HG03175 (cell line): ENCODE results near the gene FGR.
"Not testable (repeated sequence)": the region's sequence is repeated elsewhere in the genome, so short reads cannot be mapped to it uniquely, and the experiment has no call there.

Source experiments
- ATAC-seq: cut with Tn5 transposase; IDR thresholded peaks from one replicate; pipeline ENCODE4 v1.9.1; 2021; ENCODE audit warnings: mild to moderate bottlenecking, moderate library complexity; ENCODE audit not compliant: unreplicated experiment

FGR gene

GRCh38 chr1:27635396-27636142 is 584 bp upstream of the FGR start:
- ATAC-seq = no peak

GRCh38 chr1:27634177-27634984 is 604 bp downstream of the FGR start:
- no peak for ATAC-seq

- no peak for ATAC-seq
These were observed 1.3 kb downstream of the FGR start for GRCh38 chr1:27633640-27634176.

- no peak for ATAC-seq
These were observed 1.7 kb downstream of the FGR start for GRCh38 chr1:27633298-27633610.

- ATAC-seq = peak; percentile 36
These were observed 2.3 kb downstream of the FGR start for GRCh38 chr1:27632387-27633297.

GRCh38 chr1:27630859-27631491 is 4.0 kb downstream of the FGR start:
- no peak for ATAC-seq

- ATAC-seq = no peak
These were observed 6.3 kb downstream of the FGR start for GRCh38 chr1:27628712-27629111.

- ATAC-seq = not testable (repeated sequence)
These were observed 7.3 kb downstream of the FGR start for GRCh38 chr1:27627733-27628132.

- no peak for ATAC-seq
These were observed 7.9 kb downstream of the FGR start for GRCh38 chr1:27627061-27627460.

GRCh38 chr1:27626031-27626935 is 8.7 kb downstream of the FGR start:
- ATAC-seq = no peak

- ATAC-seq = peak; percentile 38
These were observed 10.4 kb downstream of the FGR start for GRCh38 chr1:27624467-27625178.

- no peak for ATAC-seq
These were observed 11.4 kb downstream of the FGR start for GRCh38 chr1:27623327-27624212.

- ATAC-seq = no peak
These were observed 12.2 kb downstream of the FGR start for GRCh38 chr1:27622828-27623227.

GRCh38 chr1:27621051-27621920 is 13.7 kb downstream of the FGR start:
- no peak for ATAC-seq

GRCh38 chr1:27619782-27620438 is 15.1 kb downstream of the FGR start:
- ATAC-seq = not testable (repeated sequence)

GRCh38 chr1:27618341-27619082 is 16.5 kb downstream of the FGR start:
- ATAC-seq = peak; percentile 59
